ENCODE data around the gene SYNGR3.

- TF ChIP-seq CTCF (IDR thresholded peaks at IDR 0.05) (no peak), EP300 (IDR thresholded peaks at IDR 0.05) (no peak), CEBPB (IDR thresholded peaks at IDR 0.05) (no peak), RAD21 (conservative IDR thresholded peaks at IDR 0.05 in 1 of 2, IDR thresholded peaks at IDR 0.05 in 1 of 2) (no peak), SMC3 (IDR thresholded peaks at IDR 0.05) (no peak), ZFP36 (IDR thresholded peaks at IDR 0.05; ENCODE audit: borderline replicate concordance, partially characterized antibody) (no peak), REST (IDR thresholded peaks at IDR 0.05) (no peak), SREBF2 (IDR thresholded peaks at IDR 0.05) (no peak), ZNF302 (CRISPR knock-in tag; IDR thresholded peaks at IDR 0.05) (no peak), BHLHE40 (IDR thresholded peaks at IDR 0.05; ENCODE audit: low read depth, low read length) (no peak), POLR2AphosphoS2 (conservative IDR thresholded peaks at IDR 0.05; ENCODE audit: low read length) (no peak), POLR2A (IDR thresholded peaks at IDR 0.05; ENCODE audit: low read length) (no peak)
Measured at GRCh38 chr16:1968146-1968953, 21.4 kb upstream of the SYNGR3 start.

Measured in A549 (cell line).